Measurements from ENCODE around the gene USH2A.
"Not testable (repeated sequence)": the region's sequence is repeated elsewhere in the genome, so short reads cannot be mapped to it uniquely, and the experiment has no call there.

USH2A gene

GRCh38 chr1:216186141-216186540, 237.1 kb downstream of the USH2A start:
- no peak for DNase-seq

- DNase-seq = no peak
Observed at GRCh38 chr1:216184126-216184680, 239.0 kb downstream of the USH2A start.

DNA sequence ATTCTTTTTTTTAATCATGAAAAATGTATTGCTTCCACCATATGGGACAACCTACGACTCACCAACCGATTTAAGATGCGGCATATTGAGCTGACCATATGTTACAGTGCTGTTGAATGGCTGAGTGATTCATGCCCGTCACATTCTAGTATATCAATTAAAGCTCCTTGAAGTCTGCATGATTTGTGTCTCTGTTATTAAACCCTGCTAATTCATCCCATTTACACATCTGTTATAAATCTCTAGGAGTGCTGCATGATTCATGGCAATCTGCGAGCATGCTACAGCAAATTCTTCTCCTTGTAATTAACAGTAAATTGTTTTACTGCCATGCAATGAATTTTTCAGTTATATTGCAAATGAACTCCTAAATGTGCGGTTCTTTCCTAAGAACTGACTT, 239.8 kb downstream of the USH2A start:
- no peak for DNase-seq

DNA sequence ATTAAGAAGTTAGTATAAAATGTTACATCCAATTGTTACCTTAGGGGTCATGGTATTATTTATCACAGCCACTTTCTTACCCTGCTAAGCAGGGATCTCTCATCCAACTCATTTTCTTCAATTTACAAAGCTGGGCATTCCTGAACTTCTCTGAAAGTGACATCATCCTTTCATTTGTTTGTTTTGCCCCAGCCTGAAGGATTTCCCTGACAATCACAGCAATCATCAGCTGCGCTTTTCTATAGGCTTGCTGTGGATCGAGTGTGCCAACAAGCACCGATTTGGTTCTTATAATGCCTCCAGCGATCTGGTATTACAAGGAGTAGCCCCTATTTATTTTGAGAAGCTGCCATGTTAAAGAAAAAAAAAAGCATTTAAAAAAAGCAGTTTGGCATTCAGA, 240.2 kb downstream of the USH2A start:
- no peak for DNase-seq

DNA sequence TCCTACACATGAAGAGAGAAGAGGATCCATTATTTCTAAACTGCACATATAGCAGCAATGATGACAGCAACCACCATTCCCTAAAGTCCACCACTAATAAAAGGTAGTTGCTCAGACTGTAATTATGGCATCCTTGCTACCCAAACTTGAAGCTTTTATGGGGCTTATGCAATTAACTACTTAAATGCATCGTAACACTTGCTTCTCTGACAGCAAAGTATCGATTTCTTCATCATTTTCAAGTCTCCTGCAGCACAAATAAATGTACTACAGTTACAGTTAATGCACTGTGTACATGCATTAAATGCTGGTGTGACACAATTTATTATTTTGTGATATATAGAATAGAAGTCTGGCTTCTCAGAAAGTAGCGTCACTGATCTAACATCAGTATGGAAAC, 241.7 kb downstream of the USH2A start:
- no peak for DNase-seq

DNA sequence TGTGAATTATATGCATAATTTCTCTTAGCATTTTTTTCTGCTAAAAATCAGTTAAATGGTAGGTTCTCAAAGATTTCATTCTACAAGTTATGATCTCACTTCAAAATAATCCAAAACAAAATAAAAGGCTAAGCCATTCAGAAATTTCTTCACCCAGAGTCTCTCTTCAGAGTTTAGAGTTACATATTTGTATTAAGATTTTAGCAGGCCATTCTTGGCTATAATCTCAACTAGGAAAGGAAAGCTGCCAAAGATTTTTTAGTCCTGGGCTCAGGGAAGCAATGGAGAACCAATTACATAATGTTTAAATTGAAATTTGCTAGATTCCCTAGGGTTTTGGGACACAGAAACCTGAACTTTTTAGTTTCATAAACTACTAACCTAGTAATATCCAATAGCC, 245.0 kb downstream of the USH2A start:
- DNase-seq = no peak

- no peak for DNase-seq
Observed at GRCh38 chr1:216176970-216177369, 246.3 kb downstream of the USH2A start.

DNA sequence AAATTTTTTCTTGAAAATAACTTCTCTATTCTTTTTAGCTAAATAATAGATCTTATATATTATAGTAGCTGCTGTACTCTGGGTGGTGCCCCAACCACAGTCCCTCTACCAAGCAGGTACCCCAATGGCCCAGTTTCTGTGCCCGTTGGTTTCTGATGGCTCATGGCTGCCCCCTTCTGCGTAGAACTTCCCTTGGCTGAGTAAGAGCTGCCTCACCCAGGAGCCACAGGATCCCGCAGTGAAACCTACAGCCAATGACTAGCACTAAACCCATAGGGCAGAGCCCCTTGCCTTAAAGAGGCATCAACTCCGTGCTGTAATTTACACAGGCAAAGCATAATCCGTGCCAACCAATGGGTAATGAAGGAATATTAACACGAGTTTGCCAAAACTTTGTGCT, 247.5 kb downstream of the USH2A start:
- no peak for DNase-seq

DNA sequence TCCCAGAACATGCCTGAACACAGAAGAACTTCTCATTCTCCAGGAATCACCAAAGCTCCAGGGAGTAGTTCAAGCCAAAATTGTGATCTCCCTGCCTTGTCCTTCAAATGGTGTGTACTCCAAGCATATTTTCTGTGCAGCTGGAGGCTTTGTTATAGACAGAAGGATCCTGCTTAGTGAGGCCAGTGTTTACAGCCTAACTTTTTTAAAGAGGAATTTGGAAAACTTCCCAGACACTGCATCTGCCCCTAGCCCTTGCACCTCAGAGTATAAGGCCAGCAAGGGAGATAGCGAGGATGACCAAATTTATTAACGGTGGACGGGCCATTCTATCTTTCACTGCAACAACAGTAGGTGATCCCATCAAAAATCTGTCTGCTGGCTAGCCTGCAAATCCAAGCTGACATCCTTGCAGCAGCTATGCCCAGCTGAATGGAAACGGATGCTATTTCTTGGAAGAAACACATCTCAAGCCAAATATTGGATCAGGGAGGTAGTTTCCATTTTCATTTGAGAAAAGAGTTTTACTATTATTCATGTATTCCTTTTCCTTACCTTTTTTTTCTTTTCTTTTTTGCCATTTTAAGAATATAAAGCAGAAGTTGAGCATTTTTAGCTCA, 249.8 kb downstream of the USH2A start:
- DNase-seq = no peak

- DNase-seq = no peak
Observed at GRCh38 chr1:216169351-216169750, 253.9 kb downstream of the USH2A start.

DNA sequence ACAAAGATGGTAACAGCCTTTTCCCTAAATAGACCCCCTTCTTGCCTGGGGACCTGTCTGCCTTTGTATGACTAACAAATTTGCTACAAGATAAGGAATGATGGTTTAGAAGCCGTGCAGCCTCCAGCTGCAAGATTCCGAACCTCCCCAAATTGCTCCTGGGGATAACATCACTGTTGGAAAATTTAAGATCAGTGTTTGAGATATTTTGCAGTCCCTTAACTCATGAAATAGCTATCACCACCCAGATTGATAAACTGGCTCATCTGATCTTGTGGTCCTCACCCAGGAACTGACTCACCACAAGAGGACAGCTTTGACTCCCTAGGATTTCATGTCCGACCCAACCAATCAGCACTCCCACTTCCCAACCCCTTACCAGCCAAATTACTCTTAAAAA, 254.7 kb downstream of the USH2A start:
- no peak for DNase-seq

DNA sequence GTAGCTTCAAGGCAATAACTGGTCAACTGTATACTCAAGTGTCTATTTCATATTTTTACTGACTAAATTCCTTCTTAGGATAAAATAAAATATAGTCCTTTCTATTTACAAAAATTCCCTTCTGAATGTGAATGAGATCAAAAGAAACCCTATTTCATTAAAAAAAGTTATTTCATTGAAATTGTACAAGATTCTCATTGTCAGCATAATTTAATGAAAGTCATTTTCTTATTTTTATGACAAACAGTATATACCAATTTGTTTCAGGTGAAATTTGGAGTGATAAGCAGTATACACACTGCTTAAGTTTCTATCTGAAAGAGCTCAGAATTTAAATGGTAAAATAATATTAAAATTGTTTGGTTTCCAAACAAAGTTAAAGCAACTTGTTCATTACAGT, 269.2 kb downstream of the USH2A start:
- DNase-seq = no peak

- DNase-seq = no peak
Observed at GRCh38 chr1:216153130-216153529, 270.1 kb downstream of the USH2A start.

- DNase-seq = not testable (repeated sequence)
Observed at GRCh38 chr1:216145451-216146018, 277.7 kb downstream of the USH2A start.

DNA sequence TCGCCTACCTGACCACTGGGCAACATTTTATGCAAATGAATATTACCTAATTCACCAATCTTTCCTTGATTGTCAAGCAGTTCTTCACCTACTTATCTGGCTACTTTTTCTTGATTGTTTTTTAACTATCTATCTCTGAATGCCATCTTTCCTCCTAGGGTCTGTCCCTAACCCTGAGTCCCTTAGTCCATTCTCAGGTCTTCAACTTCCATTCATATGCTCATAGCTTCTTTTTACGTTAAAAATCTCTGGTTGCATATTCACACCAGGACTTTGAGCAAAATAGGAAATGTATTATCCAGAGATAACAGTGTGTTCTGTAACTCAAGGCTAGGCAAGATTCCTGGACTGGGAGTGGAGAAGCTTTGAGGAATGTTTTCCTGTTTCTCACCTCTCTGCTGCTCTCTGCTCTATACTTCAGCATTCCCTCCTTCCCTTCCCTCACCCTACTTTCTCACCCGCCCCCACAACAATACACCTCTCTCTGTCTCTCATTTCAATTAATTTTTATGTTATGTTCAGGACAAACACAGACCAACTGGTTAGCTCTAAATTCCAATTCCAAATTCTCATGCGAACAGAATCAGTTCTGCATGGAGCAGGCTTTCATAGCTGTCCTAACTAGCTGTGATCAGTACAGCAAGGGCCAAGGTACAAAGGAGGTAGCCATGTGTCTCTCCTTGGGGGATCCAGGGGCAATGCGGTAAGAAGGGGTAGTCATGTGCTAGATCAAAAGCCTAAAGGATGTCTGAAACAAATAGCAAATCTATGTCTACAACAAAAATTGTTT, 278.4 kb downstream of the USH2A start:
- no peak for DNase-seq

DNA sequence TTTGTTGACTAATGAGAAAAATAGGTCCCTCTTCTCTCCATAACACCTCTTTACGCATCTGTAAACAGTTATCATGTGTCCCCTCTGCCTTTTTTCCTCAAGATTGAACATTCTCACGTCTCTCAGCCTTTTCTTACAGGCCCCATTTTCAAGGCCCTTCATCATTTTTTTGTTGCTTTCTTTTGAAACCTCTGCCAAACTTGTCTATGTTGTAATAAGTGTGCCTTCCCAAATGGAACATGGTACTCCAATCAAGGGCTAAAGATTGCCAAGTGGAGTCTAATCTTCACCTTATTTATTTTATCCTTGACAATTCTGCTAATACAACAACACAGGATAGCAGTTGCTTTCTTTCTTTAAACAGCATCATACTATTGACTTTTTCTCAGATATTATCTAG, 280.3 kb downstream of the USH2A start:
- no peak for DNase-seq

- DNase-seq = no peak
Observed at GRCh38 chr1:216140730-216141524, 282.3 kb downstream of the USH2A start.

GRCh38 chr1:216124192-216124781, 299.0 kb downstream of the USH2A start:
- no peak for DNase-seq

DNA sequence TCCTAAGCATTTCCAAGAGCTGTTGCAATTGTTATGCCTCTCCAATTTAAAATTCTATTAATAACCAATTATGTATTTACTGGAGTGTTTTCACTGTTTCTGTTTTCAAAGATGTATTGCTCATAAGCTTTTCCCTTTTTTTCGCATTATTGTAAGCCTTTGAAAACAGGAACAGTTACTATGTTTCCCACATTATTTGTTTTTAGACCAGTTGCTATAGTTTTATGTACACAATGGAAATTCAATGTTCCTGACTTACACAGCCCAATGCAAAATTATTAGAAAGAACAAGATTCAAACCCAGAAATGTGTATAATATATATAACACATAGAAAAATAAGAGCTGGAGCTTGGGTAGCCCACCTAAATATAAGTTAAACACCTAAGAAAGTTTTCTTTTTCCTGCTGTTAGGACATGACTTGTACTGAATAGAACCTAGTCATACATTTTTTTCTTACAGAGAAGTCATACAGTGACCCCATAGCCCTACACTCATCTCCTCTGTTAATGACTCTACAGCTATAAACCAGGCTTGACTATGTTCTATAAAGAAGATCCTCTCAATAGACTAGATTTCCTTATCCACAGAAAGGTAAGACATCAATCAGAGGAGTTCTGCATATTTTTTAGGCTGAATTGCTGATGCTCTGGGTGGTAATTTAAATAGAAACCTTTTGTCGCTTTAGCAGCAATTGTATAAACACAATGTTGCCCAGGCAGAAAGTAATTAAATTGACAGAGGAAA, 299.6 kb downstream of the USH2A start:
- no peak for DNase-seq

DNA sequence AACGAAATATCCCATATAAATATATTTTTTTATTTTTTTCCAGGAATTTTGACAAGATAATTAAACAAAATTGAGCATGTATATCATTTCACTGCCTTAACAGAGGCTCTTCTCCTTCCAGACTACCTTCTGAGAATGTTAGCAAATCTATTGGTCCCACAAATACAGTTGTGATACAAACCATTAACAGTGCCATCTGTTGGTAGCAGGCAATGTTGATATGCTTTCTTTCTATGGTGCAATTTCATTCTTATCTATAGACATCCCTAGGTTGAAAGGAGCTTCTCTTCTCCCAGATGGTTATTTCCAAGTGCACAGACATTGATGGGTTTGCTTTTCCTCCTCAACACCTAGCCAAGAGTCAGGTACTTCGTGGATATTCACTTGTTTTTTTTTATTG, 303.6 kb downstream of the USH2A start:
- peak; percentile 63 to 75 for DNase-seq

DNA sequence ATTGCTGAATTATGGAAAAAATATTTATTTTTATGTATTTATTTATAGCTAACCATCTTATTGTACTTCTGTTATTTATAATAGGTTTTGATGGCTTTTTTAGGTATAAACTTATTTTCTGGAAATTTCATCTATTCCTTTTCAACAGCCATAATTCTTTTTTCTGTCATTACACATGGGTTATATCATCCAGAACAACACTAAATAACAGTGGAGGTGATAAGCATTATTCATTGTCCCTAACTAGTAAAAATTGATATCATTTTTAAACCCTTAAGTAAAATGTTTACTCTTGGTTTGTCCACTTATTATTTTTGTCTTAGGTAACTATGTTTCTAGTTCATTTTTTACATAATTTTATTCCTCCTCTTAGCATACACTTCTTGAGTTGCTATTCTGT, 309.1 kb downstream of the USH2A start:
- no peak for DNase-seq

DNA sequence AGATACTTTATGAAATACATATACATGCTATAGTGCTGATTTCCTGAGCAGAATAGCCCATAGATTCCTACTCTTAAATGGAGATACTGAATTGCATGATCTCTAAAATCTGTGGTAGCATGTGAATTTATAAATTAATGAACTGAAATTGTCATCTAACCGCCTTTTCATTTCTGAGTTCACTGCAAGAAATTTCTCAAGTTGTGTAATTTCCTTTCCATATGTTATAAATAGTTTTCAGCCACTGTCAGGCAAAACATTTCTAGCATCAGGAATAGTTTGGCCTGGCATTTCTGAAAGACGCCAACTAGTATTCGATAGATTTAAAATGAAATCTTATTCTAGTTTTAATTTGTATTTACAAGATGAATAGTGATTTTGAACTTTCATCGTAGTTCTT, 310.1 kb downstream of the USH2A start:
- DNase-seq = peak in 1 of 2 experiments; percentile 11
